MCF 10A (cell line): ENCODE data around the gene ARHGAP21. TPM values are rescaled to one million over a fixed set of nuclear protein-coding genes. Genes with fewer than 3 reads are reported as not detected.
"Not testable (repeated sequence)": the region's sequence is repeated elsewhere in the genome, so short reads cannot be mapped to it uniquely, and the experiment has no call there.

ENCODE experiments used
- BruUV-seq: library from RNA; stranded (reverse); fragments of 400-500 nt; replicated peaks from 2 replicates; lab custom pipeline; 2021; lab: Mats Ljungman, UMichigan
- CTCF ChIA-PET: fragments of 300-600 bp; sonication (Branson Sonifier 250); formaldehyde crosslinking; extraction: SDS; loops from one replicate; lab custom pipeline; 2021; ENCODE audit warnings: antibody characterized with exemption, inconsistent platforms; lab: Yijun Ruan, JAX
- POLR2A ChIA-PET: fragments of 300-600, 350-650 bp; sonication (Branson Sonifier 250); formaldehyde crosslinking; extraction: SDS; loops from one replicate; lab custom pipeline; 2020; ENCODE audit warnings: antibody characterized with exemption, inconsistent platforms; lab: Yijun Ruan, JAX
- DNase-seq: peaks from one replicate; pipeline ENCODE4 v3.0.0-alpha.2; 2018; ENCODE audit not compliant: unreplicated experiment
- H3K27ac Mint-ChIP-seq: one replicate; pipeline ENCODE4 v1.8.0; 2022; ENCODE audit warnings: mild to moderate bottlenecking, low read depth, mixed read lengths; ENCODE audit not compliant: unreplicated experiment
- H3K27me3 Mint-ChIP-seq: one replicate; pipeline ENCODE4 v1.8.0; 2022; ENCODE audit warnings: mixed read lengths; ENCODE audit not compliant: insufficient read depth, unreplicated experiment
- H3K36me3 Mint-ChIP-seq: one replicate; pipeline ENCODE4 v1.8.0; 2022; ENCODE audit warnings: mild to moderate bottlenecking, moderate library complexity, mixed read lengths; ENCODE audit not compliant: insufficient read depth, unreplicated experiment
- H3K4me1 Mint-ChIP-seq: one replicate; pipeline ENCODE4 v1.8.0; 2022; ENCODE audit warnings: mixed read lengths; ENCODE audit not compliant: insufficient read depth, unreplicated experiment
- H3K4me3 Mint-ChIP-seq: one replicate; pipeline ENCODE4 v1.8.0; 2022; ENCODE audit warnings: mild to moderate bottlenecking, moderate library complexity, mixed read lengths; ENCODE audit not compliant: unreplicated experiment
- H3K9me3 Mint-ChIP-seq: one replicate; pipeline ENCODE4 v1.8.0; 2022; ENCODE audit warnings: mixed read lengths; ENCODE audit not compliant: unreplicated experiment
- intact Hi-C: fragments of 100-400 bp; cut with micrococcal nuclease; formaldehyde crosslinking; loops from 2 replicates; pipeline ENCODE4 v1.14.1; 2022
- total RNA-seq: library from RNA; stranded (reverse); gene quantifications from 2 replicates; pipeline ENCODE4 v1.2.3, GENCODE V29; 2022
- TF ChIP-seq, protein P1 (sequence below): fragments of 200-600 bp; IDR thresholded peaks from one replicate; pipeline ENCODE4 v1.8.0; 2022; ENCODE audit warnings: antibody characterized with exemption, mild to moderate bottlenecking; ENCODE audit not compliant: unreplicated experiment

ARHGAP21 gene
- total RNA-seq, 1 experiment from 2014 or later = 85.1 TPM

DNA sequence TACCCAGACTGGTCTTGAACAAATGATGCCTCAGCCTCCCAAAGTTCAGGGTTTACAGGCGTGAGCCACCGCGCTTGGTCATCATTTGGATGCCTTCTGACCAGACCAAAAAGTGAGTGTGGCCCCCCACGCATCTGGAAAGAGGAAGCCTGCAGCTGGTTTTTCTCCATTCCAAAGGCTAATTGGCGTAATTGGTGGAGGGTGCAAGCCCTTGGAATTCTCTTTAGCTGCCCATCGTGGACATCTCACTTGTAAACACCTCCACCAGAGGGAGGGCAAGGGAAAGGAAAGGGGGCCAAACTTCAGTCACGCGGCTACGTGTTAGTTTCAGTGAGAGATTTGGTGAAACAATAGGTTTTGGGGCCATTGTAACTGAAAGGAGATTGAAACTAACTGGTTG, 4.1 kb upstream of the ARHGAP21 start:
- Mint-ChIP-seq H3K4me3 (no peak overlapping the region), H3K36me3 (no peaks in the 10 kb centered on the region), H3K9me3 (no peaks in the 10 kb centered on the region), H3K4me1 (no peaks in the 10 kb centered on the region), H3K27ac (no peak overlapping the region), H3K27me3 (no peaks in the 10 kb centered on the region)
- BruUV-seq = no TSS peak
- DNase-seq = peak; percentile 25
- TF ChIP-seq, protein P1, sequence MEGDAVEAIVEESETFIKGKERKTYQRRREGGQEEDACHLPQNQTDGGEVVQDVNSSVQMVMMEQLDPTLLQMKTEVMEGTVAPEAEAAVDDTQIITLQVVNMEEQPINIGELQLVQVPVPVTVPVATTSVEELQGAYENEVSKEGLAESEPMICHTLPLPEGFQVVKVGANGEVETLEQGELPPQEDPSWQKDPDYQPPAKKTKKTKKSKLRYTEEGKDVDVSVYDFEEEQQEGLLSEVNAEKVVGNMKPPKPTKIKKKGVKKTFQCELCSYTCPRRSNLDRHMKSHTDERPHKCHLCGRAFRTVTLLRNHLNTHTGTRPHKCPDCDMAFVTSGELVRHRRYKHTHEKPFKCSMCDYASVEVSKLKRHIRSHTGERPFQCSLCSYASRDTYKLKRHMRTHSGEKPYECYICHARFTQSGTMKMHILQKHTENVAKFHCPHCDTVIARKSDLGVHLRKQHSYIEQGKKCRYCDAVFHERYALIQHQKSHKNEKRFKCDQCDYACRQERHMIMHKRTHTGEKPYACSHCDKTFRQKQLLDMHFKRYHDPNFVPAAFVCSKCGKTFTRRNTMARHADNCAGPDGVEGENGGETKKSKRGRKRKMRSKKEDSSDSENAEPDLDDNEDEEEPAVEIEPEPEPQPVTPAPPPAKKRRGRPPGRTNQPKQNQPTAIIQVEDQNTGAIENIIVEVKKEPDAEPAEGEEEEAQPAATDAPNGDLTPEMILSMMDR = no peak
- ChIA-PET POLR2A (no interaction called here), CTCF (interaction anchor here (0.6 to 1.1 kb wide), 3 partner anchors 110 to 353 kb away, joined by 3 to 5 read pairs (median 4); no protein-coding TSS in a partner anchor)
- intact Hi-C loops = no loop called here

DNA sequence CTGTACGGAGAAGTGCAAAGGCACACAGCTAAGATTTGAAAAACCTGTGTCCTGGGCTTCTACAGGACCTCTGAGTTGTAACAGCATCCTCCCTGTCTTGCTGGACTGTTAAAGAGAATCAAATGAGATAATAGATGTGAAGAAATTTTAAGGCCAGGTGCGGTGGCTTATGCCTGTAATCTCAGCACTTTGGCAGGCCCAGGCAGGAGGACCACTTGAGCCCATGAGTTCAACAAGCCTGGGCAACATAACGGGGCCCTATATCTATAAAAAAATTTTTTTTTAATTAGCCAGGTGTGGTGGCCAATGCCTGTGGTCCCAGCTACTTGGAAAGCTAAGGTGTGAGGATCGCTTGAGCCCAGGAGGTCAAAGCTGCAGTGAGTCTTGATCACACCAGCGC, 2.9 kb upstream of the ARHGAP21 start:
- POLR2A ChIA-PET = interaction anchor here (1.1 to 2.2 kb wide), 2 partner anchors 218 to 290 kb away, joined by 4 to 6 read pairs; partner anchors contain the start of genes ENKUR and THNSL1
- Mint-ChIP-seq H3K27ac (no peak overlapping the region), H3K27me3 (no peaks in the 10 kb centered on the region)

DNA sequence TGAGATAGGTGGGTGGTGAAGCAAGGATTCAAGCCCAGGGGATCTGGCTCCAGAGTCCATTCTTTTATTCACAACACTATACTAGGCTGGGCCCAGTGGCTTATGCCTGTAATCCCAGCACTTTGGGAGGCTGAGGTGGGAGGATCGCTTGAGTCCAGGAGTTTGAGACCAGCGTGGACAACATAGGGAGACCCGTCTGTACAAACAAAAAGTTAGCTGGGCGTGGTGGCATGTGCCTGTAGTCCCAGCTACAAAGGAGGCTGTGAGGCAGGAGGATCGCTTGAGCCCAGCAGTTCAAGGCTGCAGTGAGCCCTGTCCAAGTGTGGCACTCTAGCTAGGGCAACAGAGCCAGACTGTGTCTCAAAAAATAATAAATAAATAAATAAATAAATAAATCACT, 2.3 kb upstream of the ARHGAP21 start:
- H3K36me3 Mint-ChIP-seq, H3K27me3 Mint-ChIP-seq, H3K27ac Mint-ChIP-seq, H3K4me3 Mint-ChIP-seq, H3K9me3 Mint-ChIP-seq, intact Hi-C loops, BruUV-seq, H3K4me1 Mint-ChIP-seq, DNase-seq: not testable (repeated sequence)
- ChIA-PET POLR2A (interaction anchor here (0.6 to 3.7 kb wide), 7 partner anchors 9 to 290 kb away, joined by 3 to 28 read pairs (median 4); partner anchors contain the start of genes ENKUR and THNSL1), CTCF (interaction anchor here (0.9 to 1.7 kb wide), 3 partner anchors 95 to 123 kb away, joined by 3 to 7 read pairs (median 3); no protein-coding TSS in a partner anchor)

More for the DNA sequence above, 2.9 kb upstream of the ARHGAP21 start:
- Mint-ChIP-seq H3K4me3 (no peak overlapping the region), H3K9me3 (no peaks in the 10 kb centered on the region), H3K36me3 (peaks cover 5% of the 10 kb centered on the region), H3K4me1 (no peaks in the 10 kb centered on the region)
- no TSS peak for BruUV-seq
- no peak for DNase-seq
- TF ChIP-seq, protein P1 = no peak
- CTCF ChIA-PET = interaction anchor here (0.6 to 1.3 kb wide), 4 partner anchors 109 to 407 kb away, joined by 3 read pairs; no protein-coding TSS in a partner anchor
- intact Hi-C loops = no loop called here

DNA sequence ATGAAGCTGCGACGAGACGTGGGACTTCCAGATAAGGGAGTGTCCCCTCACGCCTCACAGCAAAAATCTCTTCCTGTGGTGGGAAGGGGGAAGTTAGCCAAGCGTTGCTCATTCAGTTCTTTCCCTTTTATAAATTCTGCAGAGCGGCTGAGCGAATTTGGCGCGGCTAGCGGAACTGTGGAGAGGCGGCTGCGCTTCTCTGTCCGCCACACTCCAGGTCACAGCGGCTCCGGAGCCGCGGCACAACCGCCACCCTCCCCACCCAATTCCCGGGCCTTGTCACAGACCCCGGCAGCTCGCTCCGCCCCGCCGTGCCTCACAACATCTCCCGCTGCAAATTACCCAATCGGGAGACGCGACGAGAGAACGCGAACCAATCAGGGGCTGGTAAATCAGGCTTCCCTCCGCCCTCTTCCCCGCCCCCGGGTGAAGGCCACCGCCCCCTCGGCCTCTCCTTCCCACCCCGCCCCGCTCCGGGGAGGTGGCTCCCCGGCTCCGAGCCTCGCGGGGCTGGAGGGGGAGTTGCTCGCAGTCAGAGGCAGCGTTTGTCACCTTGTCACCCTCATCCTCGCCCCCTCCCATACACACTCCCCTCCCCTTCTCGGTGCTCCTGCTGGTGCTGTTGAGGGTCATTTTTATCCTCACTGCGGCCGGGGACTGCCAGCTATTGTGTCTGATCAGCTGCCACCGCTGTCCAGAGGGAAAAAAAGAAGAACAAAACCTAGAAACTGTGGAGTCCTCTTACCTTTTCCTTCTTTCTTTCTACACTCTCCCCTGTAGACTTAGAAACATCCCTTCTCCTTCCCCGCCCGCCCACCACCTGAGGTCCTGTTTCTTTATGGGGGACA, 918 bp upstream of the ARHGAP21 start:
- H3K4me1 Mint-ChIP-seq = no peaks in the 10 kb centered on the region
- CTCF ChIA-PET = interaction anchor here (0.5 to 1.7 kb wide), 9 partner anchors 14 to 266 kb away, joined by 3 to 7 read pairs (median 3); no protein-coding TSS in a partner anchor
- POLR2A ChIA-PET = interaction anchor here (0.5 to 3.7 kb wide), 22 partner anchors 10 to 293 kb away, joined by 3 to 28 read pairs (median 4); partner anchors contain the start of genes ENKUR and THNSL1
- no TSS peak for BruUV-seq
- no peak overlapping the region for H3K4me3 Mint-ChIP-seq
- intact Hi-C loops = loop anchor here (1.0 to 5.0 kb wide), 6 partner anchors 81 to 358 kb away; no protein-coding TSS in a partner anchor
- no peaks in the 10 kb centered on the region for H3K27me3 Mint-ChIP-seq
- TF ChIP-seq, protein P1 = no peak
- H3K27ac Mint-ChIP-seq = peak overlapping the region; percentile 54
- peaks cover 5% of the 10 kb centered on the region for H3K36me3 Mint-ChIP-seq
- DNase-seq = peak; percentile 98
- H3K9me3 Mint-ChIP-seq = no peaks in the 10 kb centered on the region
